Measurements from ENCODE around the gene TFEB. TPM values are rescaled to one million over a fixed set of nuclear protein-coding genes. Genes with fewer than 3 reads are reported as not detected.
A peak's percentile ranks its signal among the peaks of the same experiment; 100 is the strongest.

TFEB gene
- total RNA-seq, 1 experiment from 2014 or later = 6.6 TPM

DNA sequence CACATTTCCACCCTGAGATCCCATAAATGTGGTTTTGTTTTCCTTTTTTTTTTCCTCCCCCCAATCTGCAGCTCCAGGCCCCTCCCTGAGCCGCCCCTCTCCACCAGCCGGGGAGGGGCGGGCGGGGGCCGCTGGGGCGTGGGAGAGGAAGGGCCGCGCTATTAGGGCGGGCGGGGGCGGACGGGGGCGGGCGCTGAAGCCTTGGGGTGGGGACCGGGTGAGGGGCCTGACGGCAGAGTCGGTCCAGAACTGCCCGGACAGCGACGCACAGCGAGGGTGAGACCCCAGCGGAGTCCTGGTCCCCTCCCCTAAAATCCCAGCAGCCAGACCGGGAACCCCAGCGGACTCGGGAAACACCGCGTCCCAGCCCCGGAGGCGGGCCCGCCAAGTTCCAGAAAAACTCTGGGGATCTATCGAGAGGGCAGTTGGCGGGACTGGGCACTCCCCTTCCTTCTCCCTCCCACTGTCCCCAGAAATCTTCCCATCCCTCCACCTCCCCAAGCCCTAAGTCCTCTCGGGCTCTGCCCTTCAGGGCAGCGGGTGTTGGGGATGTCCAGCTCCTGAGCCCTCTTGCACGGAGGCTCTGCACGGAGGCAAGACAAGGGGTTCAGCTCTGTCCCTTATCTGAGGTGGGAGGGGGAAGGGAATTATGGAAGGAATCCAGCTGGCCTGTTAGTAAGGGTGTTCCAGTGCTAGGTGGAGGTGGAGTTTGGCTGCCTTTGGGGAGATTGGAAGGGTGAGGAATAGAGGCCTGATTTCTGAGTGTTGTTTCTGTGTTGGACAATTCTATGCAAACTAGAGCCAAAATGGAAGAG, 45.4 kb upstream of the TFEB start, which contains the start of gene PRICKLE4:
TSS of gene PRICKLE4 (plus strand) at position 232 of the 815 bp plus-strand sequence. CDS start 2,692 bp downstream, outside the sequence.
- CTCF ChIA-PET = interaction anchor here (0.6 to 1.3 kb wide), 3 partner anchors 261 to 383 kb away, joined by 3 to 5 read pairs (median 3); no protein-coding TSS in a partner anchor
- H3K27me3 Mint-ChIP-seq (ENCODE audit: unreplicated experiment) = no peaks in the 10 kb centered on the region
- H3K4me3 Mint-ChIP-seq (ENCODE audit: low read depth, unreplicated experiment) = peak within 1 kb of the TSS; percentile 77
- peak; percentile 60 for DNase-seq
- TF ChIP-seq, protein P1, sequence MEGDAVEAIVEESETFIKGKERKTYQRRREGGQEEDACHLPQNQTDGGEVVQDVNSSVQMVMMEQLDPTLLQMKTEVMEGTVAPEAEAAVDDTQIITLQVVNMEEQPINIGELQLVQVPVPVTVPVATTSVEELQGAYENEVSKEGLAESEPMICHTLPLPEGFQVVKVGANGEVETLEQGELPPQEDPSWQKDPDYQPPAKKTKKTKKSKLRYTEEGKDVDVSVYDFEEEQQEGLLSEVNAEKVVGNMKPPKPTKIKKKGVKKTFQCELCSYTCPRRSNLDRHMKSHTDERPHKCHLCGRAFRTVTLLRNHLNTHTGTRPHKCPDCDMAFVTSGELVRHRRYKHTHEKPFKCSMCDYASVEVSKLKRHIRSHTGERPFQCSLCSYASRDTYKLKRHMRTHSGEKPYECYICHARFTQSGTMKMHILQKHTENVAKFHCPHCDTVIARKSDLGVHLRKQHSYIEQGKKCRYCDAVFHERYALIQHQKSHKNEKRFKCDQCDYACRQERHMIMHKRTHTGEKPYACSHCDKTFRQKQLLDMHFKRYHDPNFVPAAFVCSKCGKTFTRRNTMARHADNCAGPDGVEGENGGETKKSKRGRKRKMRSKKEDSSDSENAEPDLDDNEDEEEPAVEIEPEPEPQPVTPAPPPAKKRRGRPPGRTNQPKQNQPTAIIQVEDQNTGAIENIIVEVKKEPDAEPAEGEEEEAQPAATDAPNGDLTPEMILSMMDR (IDR thresholded peaks at IDR 0.05; ENCODE audit: unreplicated experiment) = no peak
- peaks cover 41% of the 10 kb centered on the region for H3K4me1 Mint-ChIP-seq (ENCODE audit: low read depth, unreplicated experiment)
- intact Hi-C loops (cut with micrococcal nuclease; ENCODE audit: unreplicated experiment) = loop anchor here (1.0 to 10.0 kb wide), 2 partner anchors 264 to 434 kb away; partner anchors contain the start of gene MRPS10
- peak within 1 kb of the TSS; percentile 60 for H3K27ac Mint-ChIP-seq (ENCODE audit: unreplicated experiment)
- no TSS peak for BruUV-seq (replicated peaks)
- H3K9me3 Mint-ChIP-seq (ENCODE audit: low read depth, unreplicated experiment) = no peaks in the 10 kb centered on the region
- H3K36me3 Mint-ChIP-seq (ENCODE audit: insufficient read depth, unreplicated experiment) = peaks cover 40% of the 10 kb centered on the region

DNA sequence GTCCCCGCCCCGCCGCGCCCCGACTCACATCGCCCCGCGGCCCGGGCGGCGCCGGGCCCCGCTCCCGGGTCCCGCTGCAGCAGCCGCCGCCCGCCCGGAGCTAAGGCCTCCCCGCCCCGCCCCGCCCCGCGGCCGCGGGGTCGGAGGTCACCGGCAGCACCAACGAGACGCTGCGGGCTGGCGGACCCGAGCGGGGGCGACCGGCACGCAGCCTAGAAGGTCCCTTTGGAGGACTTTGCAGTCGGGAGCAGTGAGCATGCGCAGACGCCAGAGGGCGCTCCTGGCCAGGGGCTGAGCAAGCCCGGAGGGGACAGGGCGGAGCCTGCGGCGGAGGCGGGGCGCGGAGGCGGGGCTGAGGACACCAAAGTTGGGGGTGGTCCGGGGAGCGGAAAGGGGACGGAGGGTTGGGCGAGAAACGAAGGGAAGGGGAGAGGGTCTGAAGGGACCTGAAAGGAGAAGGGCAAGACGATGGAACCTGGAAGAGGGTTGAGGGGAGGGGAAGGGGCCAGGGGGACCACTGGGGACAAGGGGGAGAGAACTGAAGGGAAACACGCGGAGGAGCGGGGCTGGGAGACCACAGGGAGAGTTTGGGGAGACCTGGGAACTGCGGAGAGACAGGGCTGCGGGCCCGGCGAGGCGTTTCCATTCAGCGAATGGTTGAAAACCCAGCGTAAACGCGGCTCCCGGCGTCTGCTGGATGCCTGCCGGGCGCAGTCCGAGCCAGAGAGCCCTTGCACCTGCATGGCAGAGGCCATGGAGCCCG, 44.6 kb upstream of the TFEB start, which contains the start of gene FRS3:
TSS of gene FRS3 (minus strand) at position 113 of the 763 bp plus-strand sequence. CDS start 2,913 bp downstream, outside the sequence.
- H3K36me3 Mint-ChIP-seq (ENCODE audit: insufficient read depth, unreplicated experiment) = peaks cover 37% of the 10 kb centered on the region
- peaks cover 35% of the 10 kb centered on the region for H3K4me1 Mint-ChIP-seq (ENCODE audit: low read depth, unreplicated experiment)
- BruUV-seq (replicated peaks) = no TSS peak
- peak; percentile 99 for DNase-seq
- H3K4me3 Mint-ChIP-seq (ENCODE audit: low read depth, unreplicated experiment) = peak within 1 kb of the TSS; percentile 77
- CTCF ChIA-PET = interaction anchor here (0.5 to 0.6 kb wide), 2 partner anchors 132 to 262 kb away, joined by 3 read pairs; no protein-coding TSS in a partner anchor
- TF ChIP-seq, protein P1 (IDR thresholded peaks at IDR 0.05; ENCODE audit: unreplicated experiment) = peak; percentile 90
- H3K27ac Mint-ChIP-seq (ENCODE audit: unreplicated experiment) = peak within 1 kb of the TSS; percentile 60
- intact Hi-C loops (cut with micrococcal nuclease; ENCODE audit: unreplicated experiment) = loop anchor here (1.0 to 10.0 kb wide), 4 partner anchors 178 to 435 kb away; partner anchors contain the start of gene MRPS10
- H3K9me3 Mint-ChIP-seq (ENCODE audit: low read depth, unreplicated experiment) = no peaks in the 10 kb centered on the region
- no peaks in the 10 kb centered on the region for H3K27me3 Mint-ChIP-seq (ENCODE audit: unreplicated experiment)

DNA sequence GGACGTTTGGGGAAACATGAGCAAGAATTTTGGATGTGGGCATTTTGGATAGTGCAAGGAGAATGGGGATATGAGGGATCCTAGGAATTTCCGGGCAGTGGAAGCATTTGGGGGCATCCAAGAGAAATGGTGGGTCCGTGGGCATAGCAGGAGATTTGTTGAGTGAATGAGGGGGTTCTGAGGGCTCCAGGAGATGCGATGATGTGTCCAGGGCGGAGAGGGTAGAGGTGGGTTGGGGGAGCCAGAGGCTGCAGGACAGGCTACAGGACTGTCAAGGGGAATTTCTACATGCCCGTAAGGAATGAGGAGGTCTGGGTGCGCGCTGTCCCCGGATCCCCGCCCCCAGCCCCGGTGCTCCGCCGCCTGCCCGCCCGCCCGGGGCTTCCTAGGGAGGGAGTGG, 43.9 kb upstream of the TFEB start:
- Mint-ChIP-seq H3K4me1 (ENCODE audit: low read depth, unreplicated experiment) (peaks cover 29% of the 10 kb centered on the region), H3K27ac (ENCODE audit: unreplicated experiment) (peak overlapping the region; percentile 60), H3K4me3 (ENCODE audit: low read depth, unreplicated experiment) (peak overlapping the region; percentile 77), H3K36me3 (ENCODE audit: insufficient read depth, unreplicated experiment) (peaks cover 37% of the 10 kb centered on the region), H3K27me3 (ENCODE audit: unreplicated experiment) (no peaks in the 10 kb centered on the region), H3K9me3 (ENCODE audit: low read depth, unreplicated experiment) (no peaks in the 10 kb centered on the region)
- TF ChIP-seq, protein P1 (IDR thresholded peaks at IDR 0.05; ENCODE audit: unreplicated experiment) = no peak
- CTCF ChIA-PET = interaction anchor here (0.5 kb wide), 1 partner anchor 133 kb away, joined by 3 read pairs; no protein-coding TSS in a partner anchor
- intact Hi-C loops (cut with micrococcal nuclease; ENCODE audit: unreplicated experiment) = loop anchor here (5.0 kb wide), 2 partner anchors 177 to 412 kb away; no protein-coding TSS in a partner anchor
- BruUV-seq (replicated peaks) = no TSS peak
- no peak for DNase-seq

DNA sequence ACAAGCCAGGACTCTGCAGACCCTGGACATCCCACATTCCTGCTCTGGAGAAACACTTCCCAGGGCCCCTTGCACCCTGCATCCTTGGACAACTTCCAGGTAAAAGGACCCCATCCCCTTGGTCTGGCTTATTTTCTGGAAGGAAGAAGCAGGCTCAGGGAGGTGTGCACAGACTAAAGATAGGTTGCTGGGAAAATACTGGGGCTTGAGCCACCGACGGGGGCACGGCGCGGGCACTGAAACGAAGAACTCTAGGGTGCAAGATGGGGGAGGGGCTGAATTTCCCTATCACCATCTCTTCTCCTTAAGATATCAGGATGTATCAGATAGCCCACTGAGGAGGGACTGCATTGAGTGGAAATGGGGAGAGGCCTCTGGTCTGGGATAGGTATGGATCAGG, 43.5 kb upstream of the TFEB start:
- Mint-ChIP-seq H3K27me3 (ENCODE audit: unreplicated experiment) (no peaks in the 10 kb centered on the region), H3K9me3 (ENCODE audit: low read depth, unreplicated experiment) (no peaks in the 10 kb centered on the region), H3K4me1 (ENCODE audit: low read depth, unreplicated experiment) (peaks cover 24% of the 10 kb centered on the region), H3K36me3 (ENCODE audit: insufficient read depth, unreplicated experiment) (peaks cover 37% of the 10 kb centered on the region), H3K27ac (ENCODE audit: unreplicated experiment) (peak overlapping the region; percentile 60), H3K4me3 (ENCODE audit: low read depth, unreplicated experiment) (peak overlapping the region; percentile 77)
- TF ChIP-seq, protein P1 (IDR thresholded peaks at IDR 0.05; ENCODE audit: unreplicated experiment) = no peak
- TSS peak; percentile 43 for BruUV-seq (replicated peaks)
- CTCF ChIA-PET = interaction anchor here (1.2 kb wide), 1 partner anchor 7 kb away, joined by 3 read pairs; no protein-coding TSS in a partner anchor
- no peak for DNase-seq
- intact Hi-C loops (cut with micrococcal nuclease; ENCODE audit: unreplicated experiment) = loop anchor here (5.0 kb wide), 2 partner anchors 177 to 412 kb away; no protein-coding TSS in a partner anchor
